H9 (cell line): ENCODE measurements around the gene RPL18. TPM values are rescaled to one million over a fixed set of nuclear protein-coding genes. Genes with fewer than 3 reads are reported as not detected.

Experiments
- DNase-seq: peaks from one replicate; pipeline ENCODE4 v3.0.0-alpha.2; 2017
- H2AFZ ChIP-seq: one replicate; pipeline ENCODE4 v1.6.1; 2013; ENCODE audit warnings: mild to moderate bottlenecking, low read length, control low read depth, moderate library complexity
- H2AK5ac ChIP-seq: 2 replicates; pipeline ENCODE4 v1.6.1; 2013; ENCODE audit warnings: low read length, control low read depth, mixed read lengths; ENCODE audit not compliant: insufficient read length
- H2BK120ac ChIP-seq: one replicate; pipeline ENCODE4 v1.6.1; 2013; ENCODE audit warnings: low read depth, mild to moderate bottlenecking, low read length, control low read depth, inconsistent platforms; ENCODE audit not compliant: poor library complexity, severe bottlenecking
- H2BK12ac ChIP-seq: 2 replicates; pipeline ENCODE4 v1.6.1; 2013; ENCODE audit warnings: low read length, control low read depth, mixed read lengths, low read depth; ENCODE audit not compliant: insufficient read length
- H2BK15ac ChIP-seq: 2 replicates; pipeline ENCODE4 v1.6.1; 2013; ENCODE audit warnings: low read depth, low read length, control low read depth
- H2BK20ac ChIP-seq: one replicate; pipeline ENCODE4 v1.6.1; 2013; ENCODE audit warnings: low read depth, mild to moderate bottlenecking, low read length, control low read depth, inconsistent platforms; ENCODE audit not compliant: poor library complexity, severe bottlenecking
- H2BK5ac ChIP-seq: 2 replicates; pipeline ENCODE4 v1.6.1; 2013; ENCODE audit warnings: low read length, control low read depth, mixed read lengths; ENCODE audit not compliant: insufficient read length
- H3K14ac ChIP-seq: 2 replicates; pipeline ENCODE4 v1.6.1; 2013; ENCODE audit warnings: low read length, control low read depth; ENCODE audit not compliant: insufficient read depth
- H3K18ac ChIP-seq: 2 replicates; pipeline ENCODE4 v1.6.1; 2013; ENCODE audit warnings: low read depth, mild to moderate bottlenecking, mixed read lengths, low read length, control low read depth; ENCODE audit not compliant: insufficient read length
- H3K23ac ChIP-seq: 2 replicates; pipeline ENCODE4 v1.6.1; 2013; ENCODE audit warnings: low read length, control low read depth, mixed read lengths, low read depth; ENCODE audit not compliant: insufficient read length
- H3K23me2 ChIP-seq: 2 replicates; pipeline ENCODE4 v1.6.1; 2013; ENCODE audit warnings: low read depth, mild to moderate bottlenecking, mixed read lengths, low read length, control low read depth; ENCODE audit not compliant: insufficient read length, poor library complexity, severe bottlenecking
- H3K27ac ChIP-seq: 2 replicates; pipeline ENCODE4 v1.5.1; 2013; ENCODE audit warnings: low read length, control low read depth, mixed read lengths, low read depth; ENCODE audit not compliant: insufficient read length
- H3K27me3 ChIP-seq: 2 replicates; pipeline ENCODE4 v1.6.1; 2013; ENCODE audit warnings: low read length, control low read depth, inconsistent platforms; ENCODE audit not compliant: insufficient read depth
- H3K4ac ChIP-seq: 2 replicates; pipeline ENCODE4 v1.6.1; 2013; ENCODE audit warnings: low read depth, mild to moderate bottlenecking, control low read depth, inconsistent platforms, low read length, moderate library complexity
- H3K4me1 ChIP-seq: 2 replicates; pipeline ENCODE4 v1.6.1; 2013; ENCODE audit warnings: low read length, control low read depth, inconsistent platforms; ENCODE audit not compliant: insufficient read depth
- H3K4me2 ChIP-seq: 2 replicates; pipeline ENCODE4 v1.6.1; 2013; ENCODE audit warnings: low read length, control low read depth, mixed read lengths; ENCODE audit not compliant: insufficient read length, insufficient read depth
- H3K56ac ChIP-seq: 2 replicates; pipeline ENCODE4 v1.6.1; 2013; ENCODE audit warnings: low read depth, mild to moderate bottlenecking, mixed read lengths, low read length, control low read depth; ENCODE audit not compliant: insufficient read length
- H3K79me1 ChIP-seq: 2 replicates; pipeline ENCODE4 v1.6.1; 2013; ENCODE audit warnings: low read depth, mild to moderate bottlenecking, moderate library complexity, low read length, control low read depth, inconsistent platforms; ENCODE audit not compliant: insufficient read depth, poor library complexity, severe bottlenecking
- H3K79me2 ChIP-seq: 2 replicates; pipeline ENCODE4 v1.6.1; 2013; ENCODE audit warnings: low read length, control low read depth, inconsistent platforms; ENCODE audit not compliant: insufficient read depth
- H3K9ac ChIP-seq: 2 replicates; pipeline ENCODE4 v1.6.1; 2013; ENCODE audit warnings: low read length, control low read depth, mixed read lengths; ENCODE audit not compliant: insufficient read length; ENCODE audit errors: extremely low read depth
- H3K9me3 ChIP-seq: one replicate; pipeline ENCODE4 v1.6.1; 2013; ENCODE audit warnings: low read depth, low read length, inconsistent platforms; ENCODE audit not compliant: control insufficient read depth
- H3T11ph ChIP-seq: one replicate; pipeline ENCODE4 v1.6.1; 2013; ENCODE audit warnings: mild to moderate bottlenecking, low read length, control low read depth, inconsistent platforms
- H4K20me1 ChIP-seq: one replicate; pipeline ENCODE4 v1.6.1; 2013; ENCODE audit not compliant: control insufficient read depth, insufficient read length, insufficient read depth
- H4K5ac ChIP-seq: 2 replicates; pipeline ENCODE4 v1.6.1; 2013; ENCODE audit warnings: low read depth, mild to moderate bottlenecking, mixed read lengths, low read length, control low read depth; ENCODE audit not compliant: insufficient read length
- H4K8ac ChIP-seq: replicated peaks from 2 replicates; pipeline ENCODE4 v1.6.1; 2013; ENCODE audit warnings: low read length, control low read depth, mixed read lengths, low read depth; ENCODE audit not compliant: insufficient read length
- H4K91ac ChIP-seq: 2 replicates; pipeline ENCODE4 v1.6.1; 2013; ENCODE audit warnings: low read depth, mild to moderate bottlenecking, moderate library complexity, mixed read lengths, low read length, control low read depth; ENCODE audit not compliant: insufficient read length
- H3K27ac Mint-ChIP-seq, 3 experiments: 2 replicates in 2 of 3; 3 replicates in 1 of 3; pipeline ENCODE4 v1.8.0; 2020 to 2021; ENCODE audit warnings: mixed read lengths in 3 of 3, mild to moderate bottlenecking in 1 of 3, moderate library complexity in 1 of 3
- H3K27me3 Mint-ChIP-seq: 2 replicates; pipeline ENCODE4 v1.8.0; 2021; ENCODE audit warnings: low read depth, mild to moderate bottlenecking, moderate library complexity, mixed read lengths
- H3K36me3 Mint-ChIP-seq, 3 experiments: 2 replicates in 2 of 3; 3 replicates in 1 of 3; pipeline ENCODE4 v1.8.0; 2020 to 2021; ENCODE audit warnings: low read depth in 3 of 3, mixed read lengths in 3 of 3; ENCODE audit not compliant: insufficient read depth in 1 of 3
- H3K4me1 Mint-ChIP-seq, 2 experiments: 2 replicates each; pipeline ENCODE4 v1.8.0; 2020; ENCODE audit warnings: mixed read lengths in 2 of 2
- H3K4me3 Mint-ChIP-seq, 2 experiments: 2 replicates in 1 of 2; 3 replicates in 1 of 2; pipeline ENCODE4 v1.8.0; 2020 to 2021; ENCODE audit warnings: mild to moderate bottlenecking in 2 of 2, mixed read lengths in 2 of 2, moderate library complexity in 1 of 2
- H3K9me3 Mint-ChIP-seq, 2 experiments: 2 replicates in 1 of 2; 3 replicates in 1 of 2; pipeline ENCODE4 v1.8.0; 2020; ENCODE audit warnings: mild to moderate bottlenecking in 2 of 2, mixed read lengths in 2 of 2, moderate library complexity in 1 of 2
- WGBS: extraction: QIAGEN DNeasy Blood & Tissue Kit; methylation state at CpG from one replicate; pipeline ENCODE4 v1.1.7; 2013; ENCODE audit warnings: missing lambda C conversion rate, low lambda C conversion rate, mixed read lengths; ENCODE audit not compliant: insufficient read length; ENCODE audit errors: extremely low coverage; 5-methylcytosine and 5-hydroxymethylcytosine counted together
- total RNA-seq: library from RNA; stranded (reverse); gene quantifications from 2 replicates; pipeline ENCODE4 v1.2.1, GENCODE V29; 2021
- TF ChIP-seq, protein P1 (sequence below): fragments of 200-600 bp; sonication (generic); conservative IDR thresholded peaks from 3 replicates; pipeline ENCODE4 v1.8.0; 2021; ENCODE audit warnings: antibody characterized with exemption, mild to moderate bottlenecking

The RPL18 gene
- total RNA-seq, 1 experiment from 2014 or later, result 1,855 TPM

DNA sequence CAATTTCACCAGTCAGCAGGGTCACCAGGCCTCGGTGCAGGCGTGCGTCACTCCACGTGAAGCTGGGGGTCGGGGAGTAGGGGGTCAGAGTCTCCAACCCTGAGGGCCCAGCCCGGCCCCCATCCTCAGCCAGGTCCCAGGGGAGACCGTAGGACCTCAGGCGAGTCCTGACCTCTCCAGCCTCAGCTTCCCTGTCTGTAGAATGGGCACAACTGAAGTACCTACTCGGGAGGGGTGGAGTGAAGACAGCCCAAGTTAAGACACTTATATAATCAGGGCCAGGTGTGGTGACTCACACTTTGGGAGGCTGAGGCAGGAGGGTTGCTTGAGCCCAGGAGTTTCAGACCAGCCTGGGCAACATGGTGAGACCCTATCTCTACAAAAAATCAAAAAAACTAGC, 15.1 kb downstream of the RPL18 start:
- Histone ChIP-seq H3K79me2 (no peaks in the 10 kb centered on the region), H3K23me2 (no peaks in the 10 kb centered on the region), H3K9me3 (no peaks in the 10 kb centered on the region), H3K4me1 (no peaks in the 10 kb centered on the region), H2BK20ac (no peak overlapping the region), H3K27ac (no peak overlapping the region), H3K14ac (no peak overlapping the region), H3K4me2 (no peak overlapping the region), H3K23ac (no peak overlapping the region), H4K20me1 (no peaks in the 10 kb centered on the region), H2BK120ac (no peak overlapping the region), H2BK15ac (no peak overlapping the region), H3K9ac (no peak overlapping the region), H2BK5ac (no peak overlapping the region), H3K56ac (no peak overlapping the region), H3K4ac (no peak overlapping the region), H3K27me3 (no peaks in the 10 kb centered on the region), H3K79me1 (no peaks in the 10 kb centered on the region), H2AK5ac (no peak overlapping the region), H2BK12ac (no peak overlapping the region), H2AFZ (no peak overlapping the region), H4K5ac (no peak overlapping the region), H4K8ac (no peak overlapping the region), H4K91ac (no peak overlapping the region), H3T11ph (no peak overlapping the region), H3K18ac (no peak overlapping the region)
- H3K4me1 Mint-ChIP-seq, result peaks cover 0 to 6% of the 10 kb centered on the region in 2 experiments; a peak in 1 of 4 replicates
- H3K27ac Mint-ChIP-seq, result no peak overlapping the region; a peak in 1 of 7 replicates
- TF ChIP-seq, protein P1, sequence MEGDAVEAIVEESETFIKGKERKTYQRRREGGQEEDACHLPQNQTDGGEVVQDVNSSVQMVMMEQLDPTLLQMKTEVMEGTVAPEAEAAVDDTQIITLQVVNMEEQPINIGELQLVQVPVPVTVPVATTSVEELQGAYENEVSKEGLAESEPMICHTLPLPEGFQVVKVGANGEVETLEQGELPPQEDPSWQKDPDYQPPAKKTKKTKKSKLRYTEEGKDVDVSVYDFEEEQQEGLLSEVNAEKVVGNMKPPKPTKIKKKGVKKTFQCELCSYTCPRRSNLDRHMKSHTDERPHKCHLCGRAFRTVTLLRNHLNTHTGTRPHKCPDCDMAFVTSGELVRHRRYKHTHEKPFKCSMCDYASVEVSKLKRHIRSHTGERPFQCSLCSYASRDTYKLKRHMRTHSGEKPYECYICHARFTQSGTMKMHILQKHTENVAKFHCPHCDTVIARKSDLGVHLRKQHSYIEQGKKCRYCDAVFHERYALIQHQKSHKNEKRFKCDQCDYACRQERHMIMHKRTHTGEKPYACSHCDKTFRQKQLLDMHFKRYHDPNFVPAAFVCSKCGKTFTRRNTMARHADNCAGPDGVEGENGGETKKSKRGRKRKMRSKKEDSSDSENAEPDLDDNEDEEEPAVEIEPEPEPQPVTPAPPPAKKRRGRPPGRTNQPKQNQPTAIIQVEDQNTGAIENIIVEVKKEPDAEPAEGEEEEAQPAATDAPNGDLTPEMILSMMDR, result no peak
- WGBS, result no CpG with 5 or more reads among the region's 9 CpGs
- H3K9me3 Mint-ChIP-seq, result no peaks in the 10 kb centered on the region
- peaks cover 0 to 2% (median 0%) of the 10 kb centered on the region in 3 experiments; a peak in 1 of 7 replicates for H3K36me3 Mint-ChIP-seq
- no peak overlapping the region for H3K4me3 Mint-ChIP-seq
- H3K27me3 Mint-ChIP-seq, result no peaks in the 10 kb centered on the region
- DNase-seq, result no peak
